Activated CD4-positive, alpha-beta T cell treated with anti-CD3 and anti-CD28 coated beads for 36 hours (primary cell): Measurements from ENCODE around the gene CHST11. TPM values are rescaled to one million over a fixed set of nuclear protein-coding genes. Genes with fewer than 3 reads are reported as not detected.

Experiments used
- ATAC-seq: fragments of 200-7000 bp; cut with Tn5 transposase; one replicate; pipeline ENCODE4 v1.10.0; 2021; ENCODE audit warnings: mild to moderate bottlenecking, moderate library complexity
- CTCF ChIA-PET: fragments of 350-600 bp; sonication (Branson Sonifier 250); formaldehyde crosslinking; loops from one replicate; lab custom pipeline; 2021; ENCODE audit warnings: antibody characterized with exemption; lab: Charles Lee
- POLR2A ChIA-PET: fragments of 350-600 bp; sonication (Branson Sonifier 250); formaldehyde crosslinking; loops from one replicate; lab custom pipeline; 2021; ENCODE audit warnings: antibody characterized with exemption, inconsistent platforms; lab: Charles Lee
- DNase-seq: peaks from one replicate; pipeline ENCODE4 v3.0.0-alpha.2; 2020
- H3K27ac Mint-ChIP-seq: one replicate; pipeline ENCODE4 v1.8.0; 2021; ENCODE audit warnings: mixed read lengths
- H3K27me3 Mint-ChIP-seq: one replicate; pipeline ENCODE4 v1.8.0; 2021; ENCODE audit warnings: mixed read lengths
- H3K36me3 Mint-ChIP-seq: one replicate; pipeline ENCODE4 v1.8.0; 2021; ENCODE audit warnings: low read depth, mixed read lengths
- H3K4me1 Mint-ChIP-seq: one replicate; pipeline ENCODE4 v1.8.0; 2021; ENCODE audit warnings: mixed read lengths
- H3K4me3 Mint-ChIP-seq: one replicate; pipeline ENCODE4 v1.8.0; 2021; ENCODE audit warnings: mild to moderate bottlenecking, moderate library complexity, mixed read lengths
- H3K9me3 Mint-ChIP-seq: one replicate; pipeline ENCODE4 v1.8.0; 2021; ENCODE audit warnings: low read depth, mixed read lengths
- intact Hi-C, 2 experiments: fragments of 100-400 bp; cut with DNase I in 1 of 2; cut with micrococcal nuclease in 1 of 2; formaldehyde crosslinking; loops; one replicate each; pipeline versions ENCODE4 v1.14.2 to v1.15.1; 2022 to 2024; cut with DNase I, micrococcal nuclease
- total RNA-seq, 2 experiments: library from RNA; stranded (reverse); gene quantifications; one replicate each; pipeline ENCODE4 v1.2.3, GENCODE V29; 2021

Gene CHST11
- total RNA-seq, 2 experiments from 2014 or later: 33.3 to 33.6 TPM

- Mint-ChIP-seq H3K36me3 (peaks cover 9% of the 10 kb centered on the region), H3K9me3 (no peaks in the 10 kb centered on the region), H3K27me3 (no peaks in the 10 kb centered on the region), H3K27ac (peak overlapping the region; percentile 85), H3K4me3 (peak overlapping the region; percentile 35), H3K4me1 (peaks cover 88% of the 10 kb centered on the region)
- DNase-seq: peak; percentile 88
- ChIA-PET POLR2A (interaction anchor here (0.6 to 2.4 kb wide), 6 partner anchors 10 to 110 kb away, joined by 3 to 14 read pairs (median 4); no protein-coding TSS in a partner anchor), CTCF (interaction anchor here (0.7 to 2.3 kb wide), 9 partner anchors 9 to 112 kb away, joined by 3 to 16 read pairs (median 5); partner anchors contain the start of gene CHST11)
- peak; percentile 72 for ATAC-seq
- intact Hi-C loops: loop anchor here (1.0 to 2.0 kb wide), 4 partner anchors 31 to 85 kb away; no protein-coding TSS in a partner anchor
Measured at GRCh38 chr12:104494137-104494792, 37.5 kb downstream of the CHST11 start.

- DNase-seq: no peak
- H3K9me3 Mint-ChIP-seq: no peaks in the 10 kb centered on the region
- peak; percentile 50 for ATAC-seq
- peaks cover 9% of the 10 kb centered on the region for H3K36me3 Mint-ChIP-seq
- H3K4me1 Mint-ChIP-seq: peaks cover 90% of the 10 kb centered on the region
- ChIA-PET POLR2A (interaction anchor here (0.6 to 2.4 kb wide), 6 partner anchors 9 to 109 kb away, joined by 3 to 14 read pairs (median 4); no protein-coding TSS in a partner anchor), CTCF (interaction anchor here (0.7 to 2.3 kb wide), 9 partner anchors 10 to 113 kb away, joined by 3 to 16 read pairs (median 5); partner anchors contain the start of gene CHST11)
- H3K4me3 Mint-ChIP-seq: peak overlapping the region; percentile 35
- no peaks in the 10 kb centered on the region for H3K27me3 Mint-ChIP-seq
- peak overlapping the region; percentile 73 for H3K27ac Mint-ChIP-seq
- intact Hi-C loops: loop anchor here (1.0 to 5.0 kb wide), 5 partner anchors 31 to 203 kb away; no protein-coding TSS in a partner anchor
Measured at GRCh38 chr12:104494793-104495158, 38.0 kb downstream of the CHST11 start.

GRCh38 chr12:104495786-104496185, 39.0 kb downstream of the CHST11 start:
- DNase-seq (no peak), ATAC-seq (no peak)
- Mint-ChIP-seq H3K27ac (peak overlapping the region; percentile 80), H3K36me3 (peaks cover 9% of the 10 kb centered on the region), H3K4me1 (peaks cover 90% of the 10 kb centered on the region), H3K27me3 (no peaks in the 10 kb centered on the region), H3K9me3 (no peaks in the 10 kb centered on the region), H3K4me3 (peak overlapping the region; percentile 33)
- ChIA-PET POLR2A (no interaction called here), CTCF (interaction anchor here (0.5 to 1.1 kb wide), 3 partner anchors 10 to 691 kb away, joined by 3 to 4 read pairs (median 3); no protein-coding TSS in a partner anchor)
- intact Hi-C loops: loop anchor here (2.0 to 5.0 kb wide), 3 partner anchors 33 to 202 kb away; no protein-coding TSS in a partner anchor

GRCh38 chr12:104496336-104496735, 39.6 kb downstream of the CHST11 start:
- DNase-seq: no peak
- no peak for ATAC-seq
- CTCF ChIA-PET: interaction anchor here (0.5 to 1.1 kb wide), 3 partner anchors 19 to 691 kb away, joined by 3 to 4 read pairs (median 3); no protein-coding TSS in a partner anchor
- Mint-ChIP-seq H3K4me1 (peaks cover 90% of the 10 kb centered on the region), H3K27ac (no peak overlapping the region), H3K9me3 (no peaks in the 10 kb centered on the region), H3K27me3 (no peaks in the 10 kb centered on the region), H3K36me3 (peaks cover 9% of the 10 kb centered on the region), H3K4me3 (no peak overlapping the region)
- POLR2A ChIA-PET: interaction anchor here (0.6 kb wide), 1 partner anchor 63 kb away, joined by 4 read pairs; no protein-coding TSS in a partner anchor
- intact Hi-C loops: loop anchor here (5.0 kb wide), 1 partner anchor 201 kb away; no protein-coding TSS in a partner anchor

- DNase-seq: peak; percentile 71
- intact Hi-C loops: loop anchor here (1.0 to 5.0 kb wide), 5 partner anchors 14 to 199 kb away; partner anchors contain the start of gene CHST11 (in 1 of the 2)
- no peaks in the 10 kb centered on the region for H3K9me3 Mint-ChIP-seq
- H3K4me1 Mint-ChIP-seq: peaks cover 93% of the 10 kb centered on the region
- POLR2A ChIA-PET: interaction anchor here (0.6 kb wide), 1 partner anchor 90 kb away, joined by 3 read pairs; no protein-coding TSS in a partner anchor
- peak; percentile 46 for ATAC-seq
- H3K27ac Mint-ChIP-seq: peak overlapping the region; percentile 84
- CTCF ChIA-PET: no interaction called here
- H3K27me3 Mint-ChIP-seq: no peaks in the 10 kb centered on the region
- H3K36me3 Mint-ChIP-seq: peaks cover 7% of the 10 kb centered on the region
- H3K4me3 Mint-ChIP-seq: peak overlapping the region; percentile 32
Measured at GRCh38 chr12:104498211-104498801, 41.6 kb downstream of the CHST11 start.

- Mint-ChIP-seq H3K9me3 (no peaks in the 10 kb centered on the region), H3K4me1 (peaks cover 86% of the 10 kb centered on the region), H3K4me3 (no peak overlapping the region), H3K27ac (no peak overlapping the region), H3K36me3 (peaks cover 4% of the 10 kb centered on the region), H3K27me3 (no peaks in the 10 kb centered on the region)
- no peak for ATAC-seq
- no peak for DNase-seq
- intact Hi-C loops: loop anchor here (2.0 to 5.0 kb wide), 3 partner anchors 15 to 198 kb away; no protein-coding TSS in a partner anchor
- ChIA-PET POLR2A (interaction anchor here (0.6 kb wide), 1 partner anchor 23 kb away, joined by 3 read pairs; no protein-coding TSS in a partner anchor), CTCF (interaction anchor here (0.6 to 1.3 kb wide), 7 partner anchors 8 to 421 kb away, joined by 3 to 4 read pairs (median 3); partner anchors contain the start of gene CHST11)
Measured at GRCh38 chr12:104499668-104500332, 43.1 kb downstream of the CHST11 start.

GRCh38 chr12:104501115-104501514, 44.4 kb downstream of the CHST11 start:
- no peak for DNase-seq
- intact Hi-C loops: loop anchor here in 1 of 2 experiments (2.0 kb wide), 1 partner anchor 78 kb away; no protein-coding TSS in a partner anchor
- Mint-ChIP-seq H3K36me3 (no peaks in the 10 kb centered on the region), H3K27me3 (no peaks in the 10 kb centered on the region), H3K27ac (peak overlapping the region; percentile 27), H3K4me1 (peaks cover 85% of the 10 kb centered on the region), H3K9me3 (no peaks in the 10 kb centered on the region), H3K4me3 (no peak overlapping the region)
- ATAC-seq: no peak
- POLR2A ChIA-PET: interaction anchor here (1.2 kb wide), 1 partner anchor 68 kb away, joined by 3 read pairs; no protein-coding TSS in a partner anchor
- CTCF ChIA-PET: interaction anchor here (0.6 to 1.3 kb wide), 2 partner anchors 42 to 105 kb away, joined by 3 read pairs; no protein-coding TSS in a partner anchor

GRCh38 chr12:104501660-104502059, 44.9 kb downstream of the CHST11 start:
- intact Hi-C loops: loop anchor here in 1 of 2 experiments (2.0 kb wide), 1 partner anchor 77 kb away; no protein-coding TSS in a partner anchor
- H3K4me1 Mint-ChIP-seq: peaks cover 83% of the 10 kb centered on the region
- POLR2A ChIA-PET: interaction anchor here (1.2 kb wide), 1 partner anchor 67 kb away, joined by 3 read pairs; no protein-coding TSS in a partner anchor
- DNase-seq: peak; percentile 57
- H3K4me3 Mint-ChIP-seq: no peak overlapping the region
- H3K36me3 Mint-ChIP-seq: no peaks in the 10 kb centered on the region
- peak; percentile 58 for ATAC-seq
- H3K9me3 Mint-ChIP-seq: no peaks in the 10 kb centered on the region
- CTCF ChIA-PET: no interaction called here
- no peaks in the 10 kb centered on the region for H3K27me3 Mint-ChIP-seq
- peak overlapping the region; percentile 27 for H3K27ac Mint-ChIP-seq

GRCh38 chr12:104502217-104502616, 45.5 kb downstream of the CHST11 start:
- no peak for ATAC-seq
- POLR2A ChIA-PET: interaction anchor here (1.2 kb wide), 1 partner anchor 67 kb away, joined by 3 read pairs; no protein-coding TSS in a partner anchor
- intact Hi-C loops: no loop called here

GRCh38 chr12:104502638-104503037, 45.9 kb downstream of the CHST11 start:
- no peaks in the 10 kb centered on the region for H3K27me3 Mint-ChIP-seq
- H3K9me3 Mint-ChIP-seq: no peaks in the 10 kb centered on the region
- intact Hi-C loops: no loop called here
- no peak overlapping the region for H3K4me3 Mint-ChIP-seq
- H3K4me1 Mint-ChIP-seq: peaks cover 81% of the 10 kb centered on the region
- ATAC-seq (no peak), DNase-seq (no peak)
- no peaks in the 10 kb centered on the region for H3K36me3 Mint-ChIP-seq
- CTCF ChIA-PET: no interaction called here
- POLR2A ChIA-PET: no interaction called here
- no peak overlapping the region for H3K27ac Mint-ChIP-seq

More at GRCh38 chr12:104502217-104502616, 45.5 kb downstream of the CHST11 start:
- peaks cover 82% of the 10 kb centered on the region for H3K4me1 Mint-ChIP-seq
- H3K9me3 Mint-ChIP-seq: no peaks in the 10 kb centered on the region
- H3K36me3 Mint-ChIP-seq: no peaks in the 10 kb centered on the region
- no peak for DNase-seq
- no peak overlapping the region for H3K27ac Mint-ChIP-seq
- no peaks in the 10 kb centered on the region for H3K27me3 Mint-ChIP-seq
- no peak overlapping the region for H3K4me3 Mint-ChIP-seq
- CTCF ChIA-PET: no interaction called here
